ENCODE measurements around the gene SPIRE2.
A peak's percentile ranks its signal among the peaks of the same experiment; 100 is the strongest.
"Not testable (repeated sequence)": the region's sequence is repeated elsewhere in the genome, so short reads cannot be mapped to it uniquely, and the experiment has no call there.

Gene SPIRE2

DNA sequence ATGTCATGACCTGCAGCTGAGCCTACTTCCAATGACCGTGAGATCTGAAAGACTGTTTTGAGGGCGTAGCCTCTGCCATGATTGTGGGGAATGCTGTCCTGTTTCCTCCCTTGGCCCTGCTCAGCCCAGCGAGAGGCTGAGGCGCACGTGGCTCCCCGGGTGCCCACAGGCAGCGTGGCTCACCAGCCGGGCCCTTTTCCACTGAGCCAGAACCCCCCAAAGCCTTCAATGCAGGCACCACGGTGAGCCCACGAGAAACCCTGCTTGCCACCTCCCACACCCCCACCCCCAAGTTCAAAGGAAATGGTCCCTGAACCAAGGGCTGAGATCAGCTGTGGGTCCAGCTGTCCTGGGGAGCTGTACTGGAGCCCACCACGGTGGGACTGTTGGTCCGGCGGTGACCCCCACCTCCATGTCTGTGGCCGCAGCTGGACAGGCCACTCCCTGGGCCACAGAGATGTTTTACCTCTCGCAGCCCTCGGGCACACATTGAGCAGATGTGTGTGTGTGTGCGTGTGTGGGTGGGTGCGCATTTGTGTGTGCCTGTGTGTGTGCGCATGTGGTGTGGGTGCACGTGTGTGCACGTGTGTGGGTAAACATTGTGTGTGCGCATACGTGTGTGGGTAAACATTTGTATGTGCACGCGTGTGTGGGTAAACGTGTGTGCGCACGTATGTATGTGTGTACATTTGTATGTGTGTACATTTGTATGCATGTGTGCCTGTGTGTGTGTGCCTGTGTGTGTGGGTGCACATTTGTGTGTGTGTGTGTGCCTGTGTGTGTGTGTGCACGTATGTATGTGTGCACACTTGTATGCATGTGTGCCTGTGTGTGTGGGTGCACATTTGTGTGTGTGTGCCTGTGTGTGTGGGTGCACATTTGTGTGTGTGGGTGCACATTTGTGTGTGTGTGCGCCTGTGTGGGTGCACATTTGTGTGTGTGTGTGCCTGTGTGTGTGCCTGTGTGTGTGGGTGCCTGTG is 85.4 kb downstream of the SPIRE2 start:
- Mint-ChIP-seq H3K27ac (ENCODE audit: low read depth) (no peak overlapping the region), H3K27me3 (no peaks in the 10 kb centered on the region), H3K9me3 (no peaks in the 10 kb centered on the region), H3K4me1 (peaks cover 20% of the 10 kb centered on the region), H3K4me3 (no peak overlapping the region), H3K36me3 (ENCODE audit: insufficient read depth) (peaks cover 29% of the 10 kb centered on the region)
- no peak for DNase-seq (ENCODE audit: low spot score in 2 of 2)
- no peak for ATAC-seq (replicated peaks; ENCODE audit: extremely low read depth, poor library complexity, severe bottlenecking)

DNA sequence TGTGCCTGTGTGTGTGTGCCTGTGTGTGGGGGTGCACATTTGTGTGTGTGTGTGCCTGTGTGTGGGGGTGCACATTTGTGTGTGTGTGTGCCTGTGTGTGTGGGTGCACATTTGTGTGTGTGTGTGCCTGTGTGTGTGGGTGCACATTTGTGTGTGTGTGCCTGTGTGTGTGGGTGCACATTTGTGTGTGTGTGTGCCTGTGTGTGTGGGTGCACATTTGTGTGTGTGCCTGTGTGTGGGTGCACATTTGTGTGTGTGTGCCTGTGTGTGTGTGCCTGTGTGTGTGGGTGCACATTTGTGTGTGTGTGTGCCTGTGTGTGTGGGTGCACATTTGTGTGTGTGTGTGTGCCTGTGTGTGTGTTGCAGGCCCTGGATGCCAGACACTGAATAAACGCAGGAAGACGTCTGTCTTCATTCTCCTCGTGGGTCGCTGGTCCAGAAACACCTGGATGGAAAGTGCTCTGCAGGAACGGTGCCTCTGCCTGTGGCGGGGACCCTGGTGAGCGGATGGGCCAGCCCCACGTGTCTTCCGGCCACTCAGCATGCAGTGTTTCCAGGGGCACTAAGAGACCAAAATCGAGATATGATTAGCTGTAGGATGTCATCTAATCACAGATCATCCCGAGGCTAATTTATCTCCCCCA is 86.5 kb downstream of the SPIRE2 start:
- not testable (repeated sequence) for H3K27ac Mint-ChIP-seq (ENCODE audit: low read depth); ATAC-seq (replicated peaks; ENCODE audit: extremely low read depth, poor library complexity, severe bottlenecking); DNase-seq (ENCODE audit: low spot score in 2 of 2)

DNA sequence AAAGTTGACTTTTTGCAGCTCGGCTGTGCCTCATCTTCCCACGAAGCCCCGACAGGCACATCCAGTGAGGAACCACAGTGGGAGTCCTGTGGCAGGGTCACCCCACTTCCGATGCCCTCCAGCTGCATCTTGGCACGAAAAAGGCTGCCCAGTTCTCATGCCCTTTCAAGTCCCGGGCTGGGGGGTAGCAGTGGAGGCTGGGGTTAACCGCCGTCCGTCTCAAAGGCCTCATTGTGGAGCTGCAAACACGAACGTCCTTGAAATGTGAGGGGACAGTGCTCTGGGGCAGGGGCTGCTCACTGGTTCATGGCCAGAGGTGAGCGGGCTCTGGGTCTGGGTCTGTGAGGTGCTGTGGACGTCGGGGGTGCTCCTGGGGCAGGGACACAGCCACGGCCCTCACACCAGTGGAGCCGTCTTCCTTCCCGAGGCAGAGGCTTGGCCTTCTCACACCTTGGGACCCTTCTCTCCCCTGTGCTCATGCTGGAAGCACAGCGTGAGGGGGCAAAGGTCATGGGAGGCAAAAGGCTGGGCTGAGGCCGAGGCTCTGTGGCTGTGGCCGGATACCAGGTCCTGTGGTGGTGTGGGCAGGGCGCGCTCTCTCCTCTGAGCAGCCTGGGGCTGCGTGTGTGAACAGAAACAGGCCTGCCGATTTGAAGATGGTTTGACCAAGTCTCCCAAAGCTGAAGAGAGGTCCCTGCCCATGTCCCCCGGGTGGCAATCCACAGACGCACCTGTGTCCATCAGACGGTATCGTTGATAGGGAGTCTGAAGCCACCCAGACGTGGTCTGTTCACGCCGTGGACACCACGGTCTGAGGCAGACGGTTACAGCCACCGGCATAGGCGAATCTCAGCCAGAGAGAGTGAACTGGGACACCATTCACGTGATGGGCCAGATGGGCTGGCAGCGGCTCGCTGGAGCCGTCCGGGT is 87.3 kb downstream of the SPIRE2 start:
- DNase-seq (ENCODE audit: low spot score in 2 of 2) (no peak), ATAC-seq (replicated peaks; ENCODE audit: extremely low read depth, poor library complexity, severe bottlenecking) (no peak)
- H3K4me1 Mint-ChIP-seq: peaks cover 26% of the 10 kb centered on the region
- no peak overlapping the region for H3K27ac Mint-ChIP-seq (ENCODE audit: low read depth)
- H3K4me3 Mint-ChIP-seq: peak overlapping the region; percentile 25
- peaks cover 15% of the 10 kb centered on the region for H3K27me3 Mint-ChIP-seq
- H3K9me3 Mint-ChIP-seq: no peaks in the 10 kb centered on the region
- H3K36me3 Mint-ChIP-seq (ENCODE audit: insufficient read depth): peaks cover 21% of the 10 kb centered on the region

More for the DNA sequence above, 86.5 kb downstream of the SPIRE2 start:
- H3K4me3 Mint-ChIP-seq, H3K9me3 Mint-ChIP-seq, H3K27me3 Mint-ChIP-seq: not testable (repeated sequence)
- Mint-ChIP-seq H3K4me1 (peaks cover 28% of the 10 kb centered on the region), H3K36me3 (ENCODE audit: insufficient read depth) (peaks cover 23% of the 10 kb centered on the region)

DNA sequence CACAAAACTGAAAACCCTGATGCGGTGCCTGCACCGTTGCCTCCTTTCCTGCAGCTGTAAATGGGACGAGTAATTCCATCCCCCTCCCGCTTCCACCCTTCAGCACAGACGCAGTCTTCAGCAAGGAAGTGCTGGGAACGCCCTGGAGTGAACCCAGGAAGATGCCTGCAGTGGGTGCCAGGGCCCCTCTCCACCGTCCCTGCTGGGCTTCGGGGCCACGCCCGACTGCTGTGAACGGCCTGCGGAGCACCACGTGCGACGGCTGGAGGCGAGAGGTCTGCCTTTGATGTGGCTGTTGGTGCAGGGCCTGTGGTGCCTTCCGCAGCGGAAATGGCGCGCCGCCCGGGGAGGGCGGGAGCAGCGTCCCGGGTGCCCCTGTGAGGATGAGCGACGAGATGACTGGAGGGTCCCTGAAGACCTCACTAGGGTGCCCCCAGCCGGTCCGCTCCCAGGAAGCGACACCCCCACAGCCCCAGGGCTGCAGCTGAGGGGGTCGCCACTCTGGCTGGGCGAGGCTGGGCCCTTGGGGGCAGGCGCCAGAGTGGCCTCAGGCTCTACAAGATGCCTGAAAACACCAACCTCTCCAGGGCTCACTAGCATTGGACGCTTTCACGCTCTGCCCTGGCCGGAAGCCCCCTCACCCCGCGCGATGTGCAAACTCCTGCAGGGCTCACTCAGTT is 89.6 kb downstream of the SPIRE2 start:
- Mint-ChIP-seq H3K4me3 (peak overlapping the region; percentile 79), H3K36me3 (ENCODE audit: insufficient read depth) (peaks cover 14% of the 10 kb centered on the region), H3K27ac (ENCODE audit: low read depth) (peak overlapping the region; percentile 85), H3K9me3 (no peaks in the 10 kb centered on the region), H3K4me1 (peaks cover 26% of the 10 kb centered on the region), H3K27me3 (peaks cover 27% of the 10 kb centered on the region)
- DNase-seq (ENCODE audit: low spot score in 2 of 2) (peak; percentile 69 to 77), ATAC-seq (replicated peaks; ENCODE audit: extremely low read depth, poor library complexity, severe bottlenecking) (peak; percentile 84)

DNA sequence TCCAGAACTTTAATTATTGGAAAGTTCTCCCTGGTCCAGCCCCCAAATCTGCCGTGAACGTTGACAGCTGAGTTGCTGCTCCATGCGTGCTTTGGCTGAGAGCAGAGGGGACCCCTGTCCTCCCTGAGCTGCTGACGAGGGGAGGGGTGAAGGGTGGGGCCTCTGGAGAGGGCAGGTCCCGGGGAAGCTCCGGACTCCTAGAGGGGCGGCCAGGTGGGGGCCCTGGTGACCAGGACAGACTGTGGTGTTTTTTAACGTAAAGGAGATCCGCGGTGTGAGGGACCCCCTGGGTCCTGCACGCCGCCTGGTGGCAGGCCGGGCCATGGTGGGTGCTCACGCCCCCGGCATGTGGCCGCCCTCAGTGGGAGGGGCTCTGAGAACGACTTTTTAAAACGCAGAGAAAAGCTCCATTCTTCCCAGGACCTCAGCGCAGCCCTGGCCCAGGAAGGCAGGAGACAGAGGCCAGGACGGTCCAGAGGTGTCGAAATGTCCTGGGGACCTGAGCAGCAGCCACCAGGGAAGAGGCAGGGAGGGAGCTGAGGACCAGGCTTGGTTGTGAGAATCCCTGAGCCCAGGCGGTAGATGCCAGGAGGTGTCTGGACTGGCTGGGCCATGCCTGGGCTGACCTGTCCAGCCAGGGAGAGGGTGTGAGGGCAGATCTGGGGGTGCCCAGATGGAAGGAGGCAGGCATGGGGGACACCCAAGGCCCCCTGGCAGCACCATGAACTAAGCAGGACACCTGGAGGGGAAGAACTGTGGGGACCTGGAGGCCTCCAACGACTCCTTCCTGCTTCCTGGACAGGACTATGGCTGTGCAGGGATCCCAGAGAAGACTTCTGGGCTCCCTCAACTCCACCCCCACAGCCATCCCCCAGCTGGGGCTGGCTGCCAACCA is 90.4 kb downstream of the SPIRE2 start, which contains the start of gene MC1R:
Gene MC1R (plus strand): TSS at position 410 of the 895 bp plus-strand sequence. CDS start 397 bp downstream, at position 807.
- peaks cover 27% of the 10 kb centered on the region for H3K27me3 Mint-ChIP-seq
- H3K4me1 Mint-ChIP-seq: peaks cover 26% of the 10 kb centered on the region
- peaks cover 14% of the 10 kb centered on the region for H3K36me3 Mint-ChIP-seq (ENCODE audit: insufficient read depth)
- no peak for DNase-seq (ENCODE audit: low spot score in 2 of 2)
- H3K27ac Mint-ChIP-seq (ENCODE audit: low read depth): peak within 1 kb of the TSS; percentile 85
- no peaks in the 10 kb centered on the region for H3K9me3 Mint-ChIP-seq
- peak; percentile 16 for ATAC-seq (replicated peaks; ENCODE audit: extremely low read depth, poor library complexity, severe bottlenecking)
- H3K4me3 Mint-ChIP-seq: peak within 1 kb of the TSS; percentile 79

DNA sequence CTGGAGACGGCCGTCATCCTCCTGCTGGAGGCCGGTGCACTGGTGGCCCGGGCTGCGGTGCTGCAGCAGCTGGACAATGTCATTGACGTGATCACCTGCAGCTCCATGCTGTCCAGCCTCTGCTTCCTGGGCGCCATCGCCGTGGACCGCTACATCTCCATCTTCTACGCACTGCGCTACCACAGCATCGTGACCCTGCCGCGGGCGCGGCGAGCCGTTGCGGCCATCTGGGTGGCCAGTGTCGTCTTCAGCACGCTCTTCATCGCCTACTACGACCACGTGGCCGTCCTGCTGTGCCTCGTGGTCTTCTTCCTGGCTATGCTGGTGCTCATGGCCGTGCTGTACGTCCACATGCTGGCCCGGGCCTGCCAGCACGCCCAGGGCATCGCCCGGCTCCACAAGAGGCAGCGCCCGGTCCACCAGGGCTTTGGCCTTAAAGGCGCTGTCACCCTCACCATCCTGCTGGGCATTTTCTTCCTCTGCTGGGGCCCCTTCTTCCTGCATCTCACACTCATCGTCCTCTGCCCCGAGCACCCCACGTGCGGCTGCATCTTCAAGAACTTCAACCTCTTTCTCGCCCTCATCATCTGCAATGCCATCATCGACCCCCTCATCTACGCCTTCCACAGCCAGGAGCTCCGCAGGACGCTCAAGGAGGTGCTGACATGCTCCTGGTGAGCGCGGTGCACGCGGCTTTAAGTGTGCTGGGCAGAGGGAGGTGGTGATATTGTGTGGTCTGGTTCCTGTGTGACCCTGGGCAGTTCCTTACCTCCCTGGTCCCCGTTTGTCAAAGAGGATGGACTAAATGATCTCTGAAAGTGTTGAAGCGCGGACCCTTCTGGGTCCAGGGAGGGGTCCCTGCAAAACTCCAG is 91.5 kb downstream of the SPIRE2 start:
- H3K4me3 Mint-ChIP-seq: peak overlapping the region; percentile 44
- ATAC-seq (replicated peaks; ENCODE audit: extremely low read depth, poor library complexity, severe bottlenecking): no peak
- H3K36me3 Mint-ChIP-seq (ENCODE audit: insufficient read depth): peaks cover 12% of the 10 kb centered on the region
- H3K27me3 Mint-ChIP-seq: peaks cover 27% of the 10 kb centered on the region
- no peak for DNase-seq (ENCODE audit: low spot score in 2 of 2)
- H3K27ac Mint-ChIP-seq (ENCODE audit: low read depth): peak overlapping the region; percentile 6
- H3K4me1 Mint-ChIP-seq: peaks cover 26% of the 10 kb centered on the region
- H3K9me3 Mint-ChIP-seq: no peaks in the 10 kb centered on the region

DNA sequence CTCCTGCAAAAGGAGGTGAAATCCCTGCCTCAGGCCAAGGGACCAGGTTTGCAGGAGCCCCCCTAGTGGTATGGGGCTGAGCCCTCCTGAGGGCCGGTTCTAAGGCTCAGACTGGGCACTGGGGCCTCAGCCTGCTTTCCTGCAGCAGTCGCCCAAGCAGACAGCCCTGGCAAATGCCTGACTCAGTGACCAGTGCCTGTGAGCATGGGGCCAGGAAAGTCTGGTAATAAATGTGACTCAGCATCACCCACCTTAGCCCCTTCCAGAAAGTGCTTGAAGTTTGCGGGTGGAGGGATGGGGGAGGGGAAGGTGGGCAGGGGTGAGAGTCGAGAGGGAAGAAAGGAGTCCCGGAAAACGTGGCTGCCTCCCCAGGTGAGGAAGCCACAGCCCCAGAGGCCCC is 92.4 kb downstream of the SPIRE2 start:
- Mint-ChIP-seq H3K4me3 (no peak overlapping the region), H3K27me3 (peaks cover 27% of the 10 kb centered on the region), H3K36me3 (ENCODE audit: insufficient read depth) (peaks cover 12% of the 10 kb centered on the region), H3K4me1 (peaks cover 26% of the 10 kb centered on the region), H3K27ac (ENCODE audit: low read depth) (no peak overlapping the region), H3K9me3 (no peaks in the 10 kb centered on the region)
- ATAC-seq (replicated peaks; ENCODE audit: extremely low read depth, poor library complexity, severe bottlenecking) (no peak), DNase-seq (ENCODE audit: low spot score in 2 of 2) (no peak)
